PFSK-1 (cell line): ENCODE measurements around the gene CPD.

Experiments
- FOXP2 ChIP-seq: optimal IDR thresholded peaks from 2 replicates; pipeline ENCODE3; 2011; ENCODE audit warnings: borderline replicate concordance, control low read depth, inconsistent platforms; ENCODE audit not compliant: insufficient read depth; ENCODE audit errors: extremely low read length, extremely low read depth
- POLR2AphosphoS5 ChIP-seq: IDR thresholded peaks from 2 replicates; pipeline ENCODE4 v1.6.1; 2012; ENCODE audit warnings: low read depth, mild to moderate bottlenecking, control low read depth, low read length, moderate library complexity
- SIN3A ChIP-seq: IDR thresholded peaks from 2 replicates; pipeline ENCODE4 v1.6.1; 2012; ENCODE audit warnings: mild to moderate bottlenecking, low read length, moderate library complexity, borderline replicate concordance; ENCODE audit not compliant: insufficient read depth
- TAF1 ChIP-seq: IDR thresholded peaks from 2 replicates; pipeline ENCODE4 v1.6.1; 2012; ENCODE audit warnings: low read length, control low read depth, borderline replicate concordance; ENCODE audit not compliant: insufficient read depth
- TF ChIP-seq, protein P1 (sequence below), 2 experiments: IDR thresholded peaks; 2 replicates each; pipeline versions ENCODE4 v1.6.1 to v1.8.0; 2011 to 2012; ENCODE audit warnings: low read depth in 2 of 2, low read length in 2 of 2, control low read depth in 1 of 2, inconsistent platforms in 1 of 2, mild to moderate bottlenecking in 1 of 2, moderate library complexity in 1 of 2; ENCODE audit not compliant: insufficient read depth in 1 of 2

Gene CPD

GRCh38 chr17:30388321-30389179 is 9.8 kb downstream of the CPD start:
- TF ChIP-seq, protein P1, sequence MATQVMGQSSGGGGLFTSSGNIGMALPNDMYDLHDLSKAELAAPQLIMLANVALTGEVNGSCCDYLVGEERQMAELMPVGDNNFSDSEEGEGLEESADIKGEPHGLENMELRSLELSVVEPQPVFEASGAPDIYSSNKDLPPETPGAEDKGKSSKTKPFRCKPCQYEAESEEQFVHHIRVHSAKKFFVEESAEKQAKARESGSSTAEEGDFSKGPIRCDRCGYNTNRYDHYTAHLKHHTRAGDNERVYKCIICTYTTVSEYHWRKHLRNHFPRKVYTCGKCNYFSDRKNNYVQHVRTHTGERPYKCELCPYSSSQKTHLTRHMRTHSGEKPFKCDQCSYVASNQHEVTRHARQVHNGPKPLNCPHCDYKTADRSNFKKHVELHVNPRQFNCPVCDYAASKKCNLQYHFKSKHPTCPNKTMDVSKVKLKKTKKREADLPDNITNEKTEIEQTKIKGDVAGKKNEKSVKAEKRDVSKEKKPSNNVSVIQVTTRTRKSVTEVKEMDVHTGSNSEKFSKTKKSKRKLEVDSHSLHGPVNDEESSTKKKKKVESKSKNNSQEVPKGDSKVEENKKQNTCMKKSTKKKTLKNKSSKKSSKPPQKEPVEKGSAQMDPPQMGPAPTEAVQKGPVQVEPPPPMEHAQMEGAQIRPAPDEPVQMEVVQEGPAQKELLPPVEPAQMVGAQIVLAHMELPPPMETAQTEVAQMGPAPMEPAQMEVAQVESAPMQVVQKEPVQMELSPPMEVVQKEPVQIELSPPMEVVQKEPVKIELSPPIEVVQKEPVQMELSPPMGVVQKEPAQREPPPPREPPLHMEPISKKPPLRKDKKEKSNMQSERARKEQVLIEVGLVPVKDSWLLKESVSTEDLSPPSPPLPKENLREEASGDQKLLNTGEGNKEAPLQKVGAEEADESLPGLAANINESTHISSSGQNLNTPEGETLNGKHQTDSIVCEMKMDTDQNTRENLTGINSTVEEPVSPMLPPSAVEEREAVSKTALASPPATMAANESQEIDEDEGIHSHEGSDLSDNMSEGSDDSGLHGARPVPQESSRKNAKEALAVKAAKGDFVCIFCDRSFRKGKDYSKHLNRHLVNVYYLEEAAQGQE (IDR thresholded peaks at IDR 0.05; ENCODE audit: insufficient read depth in 1 of 2, low read depth in 2 of 2, low read length in 2 of 2): no peak
- no peak for TF ChIP-seq TAF1
- no peak for TF ChIP-seq FOXP2
- TF ChIP-seq POLR2AphosphoS5: no peak

DNA sequence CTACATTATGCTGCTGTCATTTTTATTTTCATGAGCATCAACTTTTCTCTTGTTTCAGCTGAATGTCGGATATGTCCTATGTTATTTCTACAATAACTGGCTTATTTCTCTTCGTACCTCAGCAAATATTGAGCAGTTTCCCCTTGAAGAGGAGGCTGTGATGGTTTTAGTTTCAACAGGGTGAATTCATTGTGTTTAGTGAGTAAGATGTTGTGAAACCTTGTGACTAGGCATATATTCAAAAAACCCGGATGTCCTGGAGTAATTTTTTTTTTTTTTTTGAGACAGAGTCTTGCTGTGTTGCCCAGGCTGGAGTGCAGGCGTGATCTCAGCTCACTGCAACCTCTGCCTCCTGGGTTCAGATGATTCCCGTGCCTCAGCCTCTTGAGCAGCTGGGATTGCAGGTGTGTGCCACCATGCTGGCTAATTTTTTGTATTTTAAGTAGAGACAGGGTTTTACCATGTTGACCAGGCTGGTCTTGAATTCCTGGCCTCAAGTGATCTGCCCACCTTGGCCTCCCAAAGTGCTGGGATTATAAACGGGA is 11.1 kb downstream of the CPD start:
- TF ChIP-seq FOXP2: no peak
- no peak for TF ChIP-seq TAF1
- TF ChIP-seq SIN3A: no peak
- TF ChIP-seq POLR2AphosphoS5: no peak
- TF ChIP-seq, protein P1 (IDR thresholded peaks at IDR 0.05; ENCODE audit: insufficient read depth in 1 of 2, low read depth in 2 of 2, low read length in 2 of 2): no peak

GRCh38 chr17:30391534-30391933 is 12.8 kb downstream of the CPD start:
- TF ChIP-seq, protein P1 (IDR thresholded peaks at IDR 0.05; ENCODE audit: insufficient read depth in 1 of 2, low read depth in 2 of 2, low read length in 2 of 2): no peak
- TF ChIP-seq TAF1 (no peak), FOXP2 (no peak), SIN3A (no peak), POLR2AphosphoS5 (no peak)

DNA sequence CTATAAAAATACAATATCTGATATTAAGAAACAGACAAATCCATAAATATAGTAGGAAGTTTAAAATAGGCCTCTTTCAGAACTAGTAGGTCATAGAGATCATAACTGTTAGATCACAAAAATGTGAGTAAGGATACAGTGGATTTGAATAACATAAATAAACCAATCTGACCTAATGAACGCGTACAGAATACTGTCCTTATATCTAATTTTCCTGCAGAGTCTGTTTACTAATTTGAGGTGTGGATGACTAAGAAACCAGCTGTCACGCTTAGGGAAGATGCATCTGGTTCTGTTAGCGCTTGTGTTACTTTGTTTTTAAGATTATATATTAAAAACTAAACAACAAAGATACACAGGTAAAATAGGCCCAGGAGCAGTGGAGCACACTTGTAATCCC is 14.8 kb downstream of the CPD start:
- TF ChIP-seq FOXP2 (no peak), TAF1 (no peak), POLR2AphosphoS5 (no peak)

GRCh38 chr17:30393911-30394867 is 15.5 kb downstream of the CPD start:
- TF ChIP-seq, protein P1 (IDR thresholded peaks at IDR 0.05; ENCODE audit: insufficient read depth in 1 of 2, low read depth in 2 of 2, low read length in 2 of 2): no peak
- TF ChIP-seq POLR2AphosphoS5: no peak
- TF ChIP-seq FOXP2: no peak
- no peak for TF ChIP-seq SIN3A
- TF ChIP-seq TAF1: no peak
